Pancreas (tissue), 10 donors: ENCODE data around the gene IQCC. TPM values are rescaled to one million over a fixed set of nuclear protein-coding genes. Genes with fewer than 3 reads are reported as not detected.
A peak's percentile ranks its signal among the peaks of the same experiment; 100 is the strongest.

Experiments
- ATAC-seq, 4 donors: fragments of 200-7000 bp; cut with Tn5 transposase; one replicate each; pipeline versions ENCODE4 v1.8.0 to v1.9.1; 2020; ENCODE audit warnings: mild to moderate bottlenecking in 4 of 4, moderate library complexity in 4 of 4
- DNase-seq, 6 donors: peaks; one replicate each; pipeline ENCODE4 v3.0.0-alpha.2; 2020
- FAIRE-seq: peaks from 2 replicates; lab custom pipeline; 2012; peaks lifted over from hg19 to GRCh38; lab: Jason Lieb, UNC
- H3K27ac ChIP-seq, 4 donors: fragments of 200-600 bp; sonication (generic); 1 replicate in 3 of 4; 2 replicates in 1 of 4; pipeline versions ENCODE4 v1.5.0 to v1.8.0; 2020
- H3K27me3 ChIP-seq, 4 donors: fragments of 200-600 bp; one replicate each; pipeline ENCODE4 v1.8.0; 2021
- H3K36me3 ChIP-seq, 3 donors: fragments of 200-600 bp; sonication (generic) in 1 of 3; one replicate each; pipeline versions ENCODE4 v1.5.0 to v1.8.0; 2020 to 2021
- H3K4me1 ChIP-seq, 3 donors: fragments of 200-600 bp; one replicate each; pipeline ENCODE4 v1.8.0; 2021
- H3K4me3 ChIP-seq, 4 donors: fragments of 200-600 bp; sonication (generic) in 2 of 4; one replicate each; pipeline versions ENCODE4 v1.5.0 to v1.8.0; 2020 to 2021
- H3K9me3 ChIP-seq, 4 donors: fragments of 200-600 bp; one replicate each; pipeline ENCODE4 v1.8.0; 2021
- WGBS, 2 donors: extraction: QIAGEN DNeasy Blood & Tissue Kit; methylation state at CpG; one replicate each; pipeline ENCODE4 v1.1.7; 2013; 5-methylcytosine and 5-hydroxymethylcytosine counted together
- intact Hi-C, 3 donors: fragments of 100-400 bp; cut with DNase I; formaldehyde crosslinking; loops; one replicate each; pipeline versions ENCODE4 v1.11.1 to v1.14.2; 2022
- polyA plus RNA-seq, 2 donors: library from polyadenylated mRNA; stranded (reverse); fragments of 200-250 nt; gene quantifications; one replicate each; pipeline ENCODE4 v1.2.3, GENCODE V29; 2013
- total RNA-seq, 6 donors: library from RNA; stranded (reverse); fragmentation: NEBNext Ultra II Directional in 4 of 6; extraction: Animal tissue kit (Norgen Biotek cat#: 25700) in 4 of 6; gene quantifications; one replicate each; pipeline versions ENCODE4 v1.2.1 to v1.2.4, GENCODE V29; 2021 to 2023
- TF ChIP-seq, protein P1 (sequence below), 4 donors: fragments of 200-600 bp; sonication (generic) in 3 of 4; IDR thresholded peaks; one replicate each; pipeline versions ENCODE4 v1.5.0 to v1.8.0; 2021; ENCODE audit warnings: antibody characterized with exemption in 4 of 4
- donor health status: healthy with polysubstance abuse.
- donor health status: DM: no; HTN: no; CAD: no; lungs with moderate emphysema.
- donor health status: DM: no; HTN: no; CAD: no.
- donor health status: control.
- donor health status: control.
- donor health status: Bipolar disorder and iron deficiency.
- donor health status: DM: yes; HTN: yes; CAD: no.
- donor health status: DM: no; HTN: no; CAD: no.
- donor health status: DM: no; HTN: no; CAD: no.
- donor health status: DM: yes; HTN: yes; CAD: no.

Gene IQCC
- total and polyA plus RNA-seq, 8 donors = 1.1 to 5.5 (median 1.5) TPM

DNA sequence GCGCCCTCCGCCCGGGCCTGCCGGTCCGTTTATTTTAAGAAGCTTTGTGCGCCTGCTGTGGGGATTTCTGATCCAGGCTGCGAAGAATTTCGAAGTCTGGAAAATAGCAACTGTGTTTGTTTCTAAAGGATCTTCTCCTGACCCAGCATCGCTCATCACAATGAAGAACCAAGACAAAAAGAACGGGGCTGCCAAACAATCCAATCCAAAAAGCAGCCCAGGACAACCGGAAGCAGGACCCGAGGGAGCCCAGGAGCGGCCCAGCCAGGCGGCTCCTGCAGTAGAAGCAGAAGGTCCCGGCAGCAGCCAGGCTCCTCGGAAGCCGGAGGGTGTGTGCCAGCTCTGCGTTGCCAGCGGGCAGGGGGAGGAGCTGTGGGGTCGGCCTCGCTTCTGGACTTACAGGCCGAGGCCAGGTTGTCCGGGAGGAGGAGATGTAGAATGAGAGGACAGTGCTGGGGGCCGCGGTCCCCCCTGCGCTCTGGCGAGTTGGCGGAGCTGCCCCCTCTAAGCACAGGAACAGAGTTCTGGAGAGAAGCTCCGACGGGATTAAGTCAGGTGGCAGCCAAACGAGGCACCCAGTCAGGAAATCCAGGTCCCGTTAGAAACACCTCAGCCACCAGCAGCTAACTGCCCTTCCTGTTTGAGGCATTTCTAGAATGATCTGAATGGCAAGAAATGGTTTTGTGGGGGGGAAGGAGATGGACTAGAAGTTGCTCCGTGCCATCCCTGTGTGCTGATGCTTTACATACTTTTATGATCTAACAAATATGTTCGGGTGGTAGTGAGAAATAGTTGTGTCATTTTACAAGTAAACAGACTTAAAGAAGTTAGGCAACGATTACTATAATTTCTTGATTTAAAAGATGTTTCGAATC lies 25.0 kb upstream of the IQCC start:
- peaks cover 0 to 19% (median 5%) of the 10 kb centered on the region in 3 donors for H3K36me3 ChIP-seq
- ATAC-seq (peak; percentile 44 to 60 (median 56)), DNase-seq (peak; percentile 47 to 83 (median 66)), FAIRE-seq (no peak)
- no peaks in the 10 kb centered on the region for H3K27me3 ChIP-seq
- WGBS, 2 donors = 4 to 5% methylated on average over 36 of the region's 36 CpGs
- TF ChIP-seq, protein P1, sequence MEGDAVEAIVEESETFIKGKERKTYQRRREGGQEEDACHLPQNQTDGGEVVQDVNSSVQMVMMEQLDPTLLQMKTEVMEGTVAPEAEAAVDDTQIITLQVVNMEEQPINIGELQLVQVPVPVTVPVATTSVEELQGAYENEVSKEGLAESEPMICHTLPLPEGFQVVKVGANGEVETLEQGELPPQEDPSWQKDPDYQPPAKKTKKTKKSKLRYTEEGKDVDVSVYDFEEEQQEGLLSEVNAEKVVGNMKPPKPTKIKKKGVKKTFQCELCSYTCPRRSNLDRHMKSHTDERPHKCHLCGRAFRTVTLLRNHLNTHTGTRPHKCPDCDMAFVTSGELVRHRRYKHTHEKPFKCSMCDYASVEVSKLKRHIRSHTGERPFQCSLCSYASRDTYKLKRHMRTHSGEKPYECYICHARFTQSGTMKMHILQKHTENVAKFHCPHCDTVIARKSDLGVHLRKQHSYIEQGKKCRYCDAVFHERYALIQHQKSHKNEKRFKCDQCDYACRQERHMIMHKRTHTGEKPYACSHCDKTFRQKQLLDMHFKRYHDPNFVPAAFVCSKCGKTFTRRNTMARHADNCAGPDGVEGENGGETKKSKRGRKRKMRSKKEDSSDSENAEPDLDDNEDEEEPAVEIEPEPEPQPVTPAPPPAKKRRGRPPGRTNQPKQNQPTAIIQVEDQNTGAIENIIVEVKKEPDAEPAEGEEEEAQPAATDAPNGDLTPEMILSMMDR (IDR thresholded peaks at IDR 0.05) = no peak
- peak overlapping the region; percentile 75 to 93 (median 82) for H3K27ac ChIP-seq
- H3K9me3 ChIP-seq = no peaks in the 10 kb centered on the region
- H3K4me3 ChIP-seq = peak overlapping the region; percentile 46 to 80 (median 67)
- peaks cover 0 to 20% (median 15%) of the 10 kb centered on the region in 3 donors for H3K4me1 ChIP-seq
- intact Hi-C loops = no loop called here

GRCh38 chr1:32181065-32181464 lies 24.4 kb upstream of the IQCC start:
- no peak overlapping the region for H3K27ac ChIP-seq
- ATAC-seq (no peak), DNase-seq (no peak), FAIRE-seq (no peak)
- H3K4me1 ChIP-seq = peaks cover 0 to 20% (median 15%) of the 10 kb centered on the region in 3 donors
- TF ChIP-seq, protein P1 (IDR thresholded peaks at IDR 0.05) = no peak
- H3K36me3 ChIP-seq = peaks cover 0 to 19% (median 5%) of the 10 kb centered on the region in 3 donors
- no peaks in the 10 kb centered on the region for H3K27me3 ChIP-seq
- H3K4me3 ChIP-seq = peak overlapping the region in 2 of 4 donors; percentile 71 to 80
- WGBS, 2 donors = 63 to 71% methylated on average over 9 of the region's 9 CpGs
- intact Hi-C loops = no loop called here
- H3K9me3 ChIP-seq = no peaks in the 10 kb centered on the region

GRCh38 chr1:32181563-32181962 lies 23.9 kb upstream of the IQCC start:
- Histone ChIP-seq H3K4me1 (peaks cover 0 to 20% (median 15%) of the 10 kb centered on the region in 3 donors), H3K4me3 (peak overlapping the region in 1 of 4 donors; percentile 80), H3K9me3 (no peaks in the 10 kb centered on the region), H3K27me3 (no peaks in the 10 kb centered on the region), H3K36me3 (peaks cover 0 to 19% (median 5%) of the 10 kb centered on the region in 3 donors), H3K27ac (no peak overlapping the region)
- intact Hi-C loops = no loop called here
- no peak for FAIRE-seq
- no peak for ATAC-seq
- 60 to 74% methylated on average over 5 of the region's 5 CpGs for WGBS, 2 donors
- TF ChIP-seq, protein P1 (IDR thresholded peaks at IDR 0.05) = no peak
- no peak for DNase-seq

DNA sequence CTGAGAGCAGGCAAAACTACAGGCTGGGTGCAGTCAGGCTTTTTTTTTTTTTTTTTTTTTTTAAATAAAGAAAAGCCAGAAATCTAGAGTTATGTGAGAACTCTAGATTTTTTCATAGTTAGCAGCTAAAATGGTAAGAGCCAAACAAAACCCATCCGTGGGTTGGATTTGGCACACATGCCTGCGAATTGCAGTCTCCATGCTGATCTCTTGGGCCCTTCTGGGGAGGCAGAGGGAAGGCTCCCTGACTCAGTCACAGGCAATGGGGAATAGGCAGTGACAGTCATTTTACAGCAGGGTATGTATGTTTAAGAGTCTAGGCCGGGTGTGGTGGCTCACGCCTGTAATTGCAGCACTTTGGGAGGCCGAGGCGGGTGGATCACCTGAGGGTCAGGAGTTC lies 23.4 kb upstream of the IQCC start:
- H3K27ac ChIP-seq = no peak overlapping the region
- H3K4me1 ChIP-seq = peaks cover 0 to 20% (median 15%) of the 10 kb centered on the region in 3 donors
- peaks cover 0 to 19% (median 5%) of the 10 kb centered on the region in 3 donors for H3K36me3 ChIP-seq
- 91% methylated on average over 6 of the region's 6 CpGs for WGBS, 2 donors
- H3K4me3 ChIP-seq = peak overlapping the region in 1 of 4 donors; percentile 80
- no peak for DNase-seq
- ATAC-seq = no peak
- H3K27me3 ChIP-seq = no peaks in the 10 kb centered on the region
- no peak for FAIRE-seq
- TF ChIP-seq, protein P1 (IDR thresholded peaks at IDR 0.05) = no peak
- no peaks in the 10 kb centered on the region for H3K9me3 ChIP-seq
- intact Hi-C loops = no loop called here

GRCh38 chr1:32184650-32185049 lies 20.8 kb upstream of the IQCC start:
- no peak for FAIRE-seq
- Histone ChIP-seq H3K36me3 (peaks cover 10 to 44% (median 20%) of the 10 kb centered on the region in 3 donors), H3K9me3 (no peaks in the 10 kb centered on the region), H3K27me3 (no peaks in the 10 kb centered on the region), H3K4me1 (peaks cover 0 to 20% (median 11%) of the 10 kb centered on the region in 3 donors), H3K4me3 (no peak overlapping the region), H3K27ac (no peak overlapping the region)
- intact Hi-C loops = no loop called here
- no peak for DNase-seq
- no peak for ATAC-seq
- TF ChIP-seq, protein P1 (IDR thresholded peaks at IDR 0.05) = no peak
